WTC11 (cell line): ENCODE results near the gene MTSS2.

Experiments
- ATF3 ChIP-seq: sonication (generic); formaldehyde crosslinking; conservative IDR thresholded peaks from 2 replicates; pipeline ENCODE4 v1.8.1; 2022; ENCODE audit warnings: mild to moderate bottlenecking, missing genetic modification reagents
- CREB1 ChIP-seq: sonication (generic); formaldehyde crosslinking; IDR thresholded peaks from 2 replicates; pipeline ENCODE4 v1.8.0; 2023; ENCODE audit warnings: mild to moderate bottlenecking, missing genetic modification reagents
- ETV6 ChIP-seq: sonication (generic); formaldehyde crosslinking; IDR thresholded peaks from 2 replicates; pipeline ENCODE4 v1.8.1; 2022; ENCODE audit warnings: mild to moderate bottlenecking, missing genetic modification reagents
- FOXK1 ChIP-seq: sonication (generic); formaldehyde crosslinking; IDR thresholded peaks from 2 replicates; pipeline ENCODE4 v1.8.0; 2022; ENCODE audit warnings: mild to moderate bottlenecking, moderate library complexity, missing genetic modification reagents
- GABPB1 ChIP-seq: sonication (generic); formaldehyde crosslinking; IDR thresholded peaks from 2 replicates; pipeline ENCODE4 v1.8.1; 2023; ENCODE audit warnings: mild to moderate bottlenecking, missing genetic modification reagents
- MAX ChIP-seq: sonication (generic); formaldehyde crosslinking; IDR thresholded peaks from 2 replicates; pipeline ENCODE4 v1.8.0; 2022; ENCODE audit warnings: mild to moderate bottlenecking, missing genetic modification reagents
- RELA ChIP-seq: sonication (generic); formaldehyde crosslinking; IDR thresholded peaks from 2 replicates; pipeline ENCODE4 v1.8.1; 2022; ENCODE audit warnings: missing genetic modification reagents, mild to moderate bottlenecking, borderline replicate concordance
- ZBTB21 ChIP-seq: sonication (generic); formaldehyde crosslinking; IDR thresholded peaks from 2 replicates; pipeline ENCODE4 v1.8.1; 2023; ENCODE audit warnings: mild to moderate bottlenecking, missing genetic modification reagents, borderline replicate concordance
- ZNF121 ChIP-seq: sonication (generic); formaldehyde crosslinking; IDR thresholded peaks from 2 replicates; pipeline ENCODE4 v1.8.0; 2023; ENCODE audit warnings: missing genetic modification reagents
- TF ChIP-seq, protein P1 (sequence below): fragments of 200-600 bp; IDR thresholded peaks from 2 replicates; pipeline ENCODE4 v1.8.0; 2022; ENCODE audit warnings: antibody characterized with exemption
- TF ChIP-seq, protein P2 (sequence below): sonication (generic); formaldehyde crosslinking; IDR thresholded peaks from 2 replicates; pipeline ENCODE4 v1.8.1; 2022; ENCODE audit warnings: mild to moderate bottlenecking, moderate library complexity, missing genetic modification reagents
- TF ChIP-seq, protein P3 (sequence below): sonication (generic); formaldehyde crosslinking; IDR thresholded peaks from 2 replicates; pipeline ENCODE4 v1.8.1; 2022; ENCODE audit warnings: low read depth, missing genetic modification reagents, borderline replicate concordance
- TF ChIP-seq, protein P4 (sequence below): sonication (generic); formaldehyde crosslinking; IDR thresholded peaks from 2 replicates; pipeline ENCODE4 v1.8.0; 2022; ENCODE audit warnings: mild to moderate bottlenecking, missing genetic modification reagents

- TF ChIP-seq, protein P1, sequence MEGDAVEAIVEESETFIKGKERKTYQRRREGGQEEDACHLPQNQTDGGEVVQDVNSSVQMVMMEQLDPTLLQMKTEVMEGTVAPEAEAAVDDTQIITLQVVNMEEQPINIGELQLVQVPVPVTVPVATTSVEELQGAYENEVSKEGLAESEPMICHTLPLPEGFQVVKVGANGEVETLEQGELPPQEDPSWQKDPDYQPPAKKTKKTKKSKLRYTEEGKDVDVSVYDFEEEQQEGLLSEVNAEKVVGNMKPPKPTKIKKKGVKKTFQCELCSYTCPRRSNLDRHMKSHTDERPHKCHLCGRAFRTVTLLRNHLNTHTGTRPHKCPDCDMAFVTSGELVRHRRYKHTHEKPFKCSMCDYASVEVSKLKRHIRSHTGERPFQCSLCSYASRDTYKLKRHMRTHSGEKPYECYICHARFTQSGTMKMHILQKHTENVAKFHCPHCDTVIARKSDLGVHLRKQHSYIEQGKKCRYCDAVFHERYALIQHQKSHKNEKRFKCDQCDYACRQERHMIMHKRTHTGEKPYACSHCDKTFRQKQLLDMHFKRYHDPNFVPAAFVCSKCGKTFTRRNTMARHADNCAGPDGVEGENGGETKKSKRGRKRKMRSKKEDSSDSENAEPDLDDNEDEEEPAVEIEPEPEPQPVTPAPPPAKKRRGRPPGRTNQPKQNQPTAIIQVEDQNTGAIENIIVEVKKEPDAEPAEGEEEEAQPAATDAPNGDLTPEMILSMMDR = no peak
- TF ChIP-seq GABPB1 (no peak), ZNF121 (CRISPR knock-in tag) (no peak), ZBTB21 (CRISPR knock-in tag) (no peak), ETV6 (no peak), CREB1 (CRISPR knock-in tag) (no peak), FOXK1 (no peak), MAX (CRISPR knock-in tag) (no peak), ATF3 (no peak), RELA (no peak)
- TF ChIP-seq, protein P2, sequence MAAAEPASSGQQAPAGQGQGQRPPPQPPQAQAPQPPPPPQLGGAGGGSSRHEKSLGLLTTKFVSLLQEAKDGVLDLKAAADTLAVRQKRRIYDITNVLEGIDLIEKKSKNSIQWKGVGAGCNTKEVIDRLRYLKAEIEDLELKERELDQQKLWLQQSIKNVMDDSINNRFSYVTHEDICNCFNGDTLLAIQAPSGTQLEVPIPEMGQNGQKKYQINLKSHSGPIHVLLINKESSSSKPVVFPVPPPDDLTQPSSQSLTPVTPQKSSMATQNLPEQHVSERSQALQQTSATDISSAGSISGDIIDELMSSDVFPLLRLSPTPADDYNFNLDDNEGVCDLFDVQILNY = no peak
- TF ChIP-seq, protein P3, sequence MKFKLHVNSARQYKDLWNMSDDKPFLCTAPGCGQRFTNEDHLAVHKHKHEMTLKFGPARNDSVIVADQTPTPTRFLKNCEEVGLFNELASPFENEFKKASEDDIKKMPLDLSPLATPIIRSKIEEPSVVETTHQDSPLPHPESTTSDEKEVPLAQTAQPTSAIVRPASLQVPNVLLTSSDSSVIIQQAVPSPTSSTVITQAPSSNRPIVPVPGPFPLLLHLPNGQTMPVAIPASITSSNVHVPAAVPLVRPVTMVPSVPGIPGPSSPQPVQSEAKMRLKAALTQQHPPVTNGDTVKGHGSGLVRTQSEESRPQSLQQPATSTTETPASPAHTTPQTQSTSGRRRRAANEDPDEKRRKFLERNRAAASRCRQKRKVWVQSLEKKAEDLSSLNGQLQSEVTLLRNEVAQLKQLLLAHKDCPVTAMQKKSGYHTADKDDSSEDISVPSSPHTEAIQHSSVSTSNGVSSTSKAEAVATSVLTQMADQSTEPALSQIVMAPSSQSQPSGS = no peak
- TF ChIP-seq, protein P4, sequence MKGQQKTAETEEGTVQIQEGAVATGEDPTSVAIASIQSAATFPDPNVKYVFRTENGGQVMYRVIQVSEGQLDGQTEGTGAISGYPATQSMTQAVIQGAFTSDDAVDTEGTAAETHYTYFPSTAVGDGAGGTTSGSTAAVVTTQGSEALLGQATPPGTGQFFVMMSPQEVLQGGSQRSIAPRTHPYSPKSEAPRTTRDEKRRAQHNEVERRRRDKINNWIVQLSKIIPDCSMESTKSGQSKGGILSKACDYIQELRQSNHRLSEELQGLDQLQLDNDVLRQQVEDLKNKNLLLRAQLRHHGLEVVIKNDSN (CRISPR knock-in tag) = no peak
Measured at GRCh38 chr16:70702624-70703023, 16.8 kb upstream of the MTSS2 start.
